GM19043 (cell line): ENCODE measurements around the gene BRMS1.
"Not testable (repeated sequence)": the region's sequence is repeated elsewhere in the genome, so short reads cannot be mapped to it uniquely, and the experiment has no call there.

Source experiments
- ATAC-seq: cut with Tn5 transposase; IDR thresholded peaks from one replicate; pipeline ENCODE4 v1.9.1; 2021; ENCODE audit warnings: low read depth; ENCODE audit not compliant: unreplicated experiment

The BRMS1 gene

DNA sequence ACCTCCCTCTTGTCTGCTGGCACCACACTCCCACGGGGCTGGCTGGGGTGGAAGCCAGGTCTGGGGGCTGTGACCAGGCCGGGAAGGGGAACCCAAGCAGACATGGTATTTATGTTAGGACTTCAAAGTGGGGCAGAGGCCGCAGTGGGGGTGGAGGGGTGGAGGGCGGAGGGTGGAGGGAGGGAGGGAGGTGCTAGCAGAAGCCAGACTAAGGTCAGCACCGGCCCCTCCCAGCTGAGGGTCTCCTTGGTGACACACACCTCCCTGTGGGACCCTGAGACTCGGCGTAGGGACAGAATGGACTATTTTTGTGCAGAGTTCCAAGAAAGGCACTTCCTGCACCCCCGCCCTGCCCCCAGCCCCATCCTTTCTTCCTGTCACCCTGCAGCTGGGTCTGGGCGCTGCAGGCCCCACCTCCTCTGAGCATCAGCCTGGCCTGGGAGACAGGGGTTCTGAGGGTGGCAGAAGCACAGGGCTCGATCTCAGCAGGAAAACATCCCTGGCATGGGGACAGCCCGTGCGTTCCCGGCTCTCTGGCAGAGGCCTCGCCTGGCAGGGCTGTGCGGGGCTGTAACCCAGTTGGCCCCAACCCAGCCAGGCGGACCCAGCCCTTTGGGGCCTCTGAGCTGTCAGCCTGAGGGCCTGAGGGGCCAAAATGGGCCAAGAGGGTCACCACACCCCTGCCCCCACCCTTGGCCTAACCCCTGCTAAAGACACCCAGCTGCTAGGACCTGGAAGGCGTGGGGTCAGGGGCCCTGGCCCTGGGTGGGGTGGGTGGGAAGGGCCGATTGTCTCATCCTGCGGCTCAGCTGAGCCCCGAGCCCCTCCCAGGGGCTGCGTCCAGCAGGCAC is 18.4 kb downstream of the BRMS1 start:
- no peak for ATAC-seq

DNA sequence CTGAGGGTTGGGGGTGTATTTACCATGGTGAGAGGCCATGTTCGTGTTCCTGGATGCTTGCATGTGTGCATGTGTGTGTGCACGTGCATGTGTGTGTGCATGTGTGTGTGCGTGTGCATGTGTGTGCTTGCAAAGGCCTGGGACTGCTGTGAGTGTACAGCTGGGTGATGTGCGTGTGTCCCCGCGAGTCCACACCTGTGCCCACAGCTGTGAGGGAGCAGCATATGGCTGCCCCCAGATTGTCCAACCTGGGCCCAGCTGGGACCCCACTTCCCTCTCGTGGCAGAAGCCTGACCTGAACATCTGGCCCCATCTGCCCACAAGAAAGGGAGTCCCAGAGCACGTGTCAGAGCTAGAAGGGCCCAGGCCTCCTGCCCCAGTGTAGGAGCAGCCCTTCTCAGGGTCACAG is 19.6 kb downstream of the BRMS1 start:
- no peak for ATAC-seq

DNA sequence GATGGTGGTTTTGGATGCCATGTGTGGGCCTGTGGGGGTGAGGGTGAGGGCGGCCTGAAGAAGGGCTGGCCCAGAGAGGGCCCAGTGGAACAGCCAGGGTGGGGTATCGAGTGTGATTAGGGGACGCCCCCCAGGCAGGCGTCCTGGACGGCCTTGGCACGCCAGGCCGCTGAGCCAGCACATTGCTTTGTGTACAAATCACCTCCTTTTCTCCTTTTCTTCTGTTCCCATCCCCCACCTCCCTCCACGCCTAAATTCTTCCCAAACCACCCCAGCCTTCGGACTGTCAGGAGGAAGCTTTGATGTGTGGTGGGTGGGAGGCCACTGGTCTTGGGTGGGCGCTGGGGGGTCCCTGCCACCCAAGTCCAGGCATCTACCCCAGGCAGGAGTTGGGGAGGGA is 20.2 kb downstream of the BRMS1 start:
- no peak for ATAC-seq

DNA sequence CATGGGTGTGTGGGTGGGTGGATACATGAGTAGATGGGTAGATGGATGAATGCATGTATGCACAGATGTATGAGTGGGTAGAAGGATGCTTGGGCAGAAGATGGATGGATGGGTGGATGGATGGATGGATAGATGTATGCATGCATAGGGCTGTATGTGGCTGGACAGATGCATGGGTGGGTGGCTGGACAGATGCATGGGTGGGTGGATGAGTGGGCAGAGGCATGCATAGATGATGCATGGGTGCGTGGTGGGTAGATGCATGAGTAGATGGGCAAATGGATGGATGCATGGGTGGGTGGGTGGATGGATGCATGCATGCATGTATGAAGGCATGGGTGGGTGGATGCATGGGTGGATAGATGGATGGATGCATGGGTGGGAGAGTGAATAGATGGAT is 21.2 kb downstream of the BRMS1 start:
- ATAC-seq: no peak

DNA sequence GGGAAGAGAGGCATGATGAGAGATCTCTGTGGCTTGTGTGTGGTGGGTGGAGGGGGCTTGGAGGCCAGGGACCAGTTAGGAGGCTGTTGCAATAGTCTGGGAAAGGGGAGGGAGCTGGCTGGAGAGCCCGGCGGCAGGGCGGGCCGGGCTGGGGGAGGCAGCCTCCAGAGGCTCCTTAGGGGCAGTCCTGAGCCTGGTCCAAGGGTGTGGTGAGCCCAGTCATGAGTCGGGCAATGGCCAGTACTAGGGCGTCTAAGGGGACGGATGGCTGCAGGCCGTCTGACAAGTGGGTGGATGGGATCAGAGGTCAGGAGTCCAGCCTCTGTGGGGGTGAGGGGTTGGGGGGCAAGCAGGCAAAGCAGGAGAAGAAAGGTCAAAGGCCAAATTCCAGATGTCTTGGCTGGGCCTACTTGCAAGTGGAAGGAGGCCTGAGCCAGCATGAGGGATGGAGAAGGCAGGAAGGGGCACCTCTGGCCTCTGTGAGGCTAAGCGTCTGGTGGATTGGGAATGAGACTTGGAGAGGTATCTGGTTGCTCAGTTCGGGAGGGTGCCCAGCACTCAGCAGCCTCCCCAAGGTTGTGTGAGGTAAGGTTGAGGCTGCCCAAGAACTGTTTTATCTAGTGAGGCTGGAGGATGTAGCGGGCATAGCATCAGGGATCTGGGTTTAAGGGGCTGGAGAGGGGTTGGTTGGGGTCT is 22.0 kb downstream of the BRMS1 start:
- ATAC-seq: no peak

DNA sequence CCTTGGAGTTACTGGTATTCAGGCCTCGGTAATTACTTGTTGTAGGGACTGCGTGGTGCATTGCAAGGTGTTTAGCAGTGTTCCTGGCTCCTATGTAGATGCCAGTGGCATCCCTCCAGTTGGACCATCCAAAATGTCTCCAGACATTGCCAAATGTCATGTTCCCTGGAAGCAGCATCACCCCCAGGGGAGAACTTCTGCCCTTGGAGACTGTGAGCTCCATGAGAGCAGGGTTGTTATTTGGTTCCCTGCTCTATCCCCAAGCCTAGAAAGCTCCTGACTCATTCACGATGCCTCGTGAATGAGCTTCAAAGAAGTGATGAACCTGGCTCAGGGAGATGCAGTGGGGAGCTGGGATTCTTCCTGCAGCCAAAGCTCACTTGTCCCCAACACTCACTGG is 23.3 kb downstream of the BRMS1 start:
- ATAC-seq: no peak

DNA sequence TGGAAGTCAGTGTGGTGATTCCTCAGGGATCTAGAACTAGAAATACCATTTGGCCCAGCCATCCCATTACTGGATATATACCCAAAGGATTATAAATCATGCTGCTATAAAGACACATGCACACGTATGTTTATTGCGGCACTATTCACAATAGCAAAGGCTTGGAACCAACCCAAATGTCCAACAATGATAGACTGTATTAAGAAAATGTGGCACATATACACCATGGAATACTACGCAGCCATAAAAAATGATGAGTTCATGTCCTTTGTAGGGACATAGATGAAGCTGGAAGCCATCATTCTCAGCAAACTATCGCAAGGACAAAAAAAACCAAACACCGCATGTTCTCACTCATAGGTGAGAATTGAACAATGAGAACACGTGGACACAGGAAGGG is 24.2 kb downstream of the BRMS1 start:
- ATAC-seq: not testable (repeated sequence)

DNA sequence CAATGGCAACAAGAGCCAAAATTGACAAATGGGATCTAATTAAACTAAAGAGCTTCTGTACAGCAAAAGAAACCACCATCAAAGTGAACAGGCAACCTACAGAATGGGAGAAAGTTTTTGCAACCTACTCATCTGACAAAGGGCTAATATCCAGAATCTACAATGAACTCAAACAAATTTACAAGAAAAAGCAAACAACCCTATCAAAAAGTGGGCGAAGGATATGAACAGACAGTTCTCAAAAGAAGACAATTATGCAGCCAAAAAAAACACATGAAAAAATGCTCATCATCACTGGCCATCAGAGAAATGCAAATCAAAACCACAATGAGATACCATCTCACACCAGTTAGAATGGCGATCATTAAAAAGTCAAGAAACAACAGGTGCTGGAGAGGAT is 24.6 kb downstream of the BRMS1 start:
- not testable (repeated sequence) for ATAC-seq

DNA sequence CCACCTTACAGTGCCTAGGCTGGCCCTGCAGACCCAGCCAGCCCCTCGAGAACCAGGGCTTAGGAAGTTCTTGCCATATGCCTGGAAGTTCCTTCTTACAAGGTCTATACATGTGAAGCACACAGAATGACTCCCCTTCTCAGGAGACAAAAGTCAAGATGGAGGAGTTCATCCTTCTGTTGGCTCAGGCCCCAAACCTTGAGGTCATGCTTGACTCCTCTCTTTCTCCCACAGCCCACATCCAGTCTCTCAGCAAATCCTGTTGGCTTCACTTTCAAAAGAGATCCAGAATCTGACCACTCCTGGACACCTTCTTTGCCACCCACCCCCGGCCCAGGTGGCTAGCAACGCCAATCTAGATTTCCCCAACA is 26.3 kb downstream of the BRMS1 start:
- ATAC-seq: no peak

DNA sequence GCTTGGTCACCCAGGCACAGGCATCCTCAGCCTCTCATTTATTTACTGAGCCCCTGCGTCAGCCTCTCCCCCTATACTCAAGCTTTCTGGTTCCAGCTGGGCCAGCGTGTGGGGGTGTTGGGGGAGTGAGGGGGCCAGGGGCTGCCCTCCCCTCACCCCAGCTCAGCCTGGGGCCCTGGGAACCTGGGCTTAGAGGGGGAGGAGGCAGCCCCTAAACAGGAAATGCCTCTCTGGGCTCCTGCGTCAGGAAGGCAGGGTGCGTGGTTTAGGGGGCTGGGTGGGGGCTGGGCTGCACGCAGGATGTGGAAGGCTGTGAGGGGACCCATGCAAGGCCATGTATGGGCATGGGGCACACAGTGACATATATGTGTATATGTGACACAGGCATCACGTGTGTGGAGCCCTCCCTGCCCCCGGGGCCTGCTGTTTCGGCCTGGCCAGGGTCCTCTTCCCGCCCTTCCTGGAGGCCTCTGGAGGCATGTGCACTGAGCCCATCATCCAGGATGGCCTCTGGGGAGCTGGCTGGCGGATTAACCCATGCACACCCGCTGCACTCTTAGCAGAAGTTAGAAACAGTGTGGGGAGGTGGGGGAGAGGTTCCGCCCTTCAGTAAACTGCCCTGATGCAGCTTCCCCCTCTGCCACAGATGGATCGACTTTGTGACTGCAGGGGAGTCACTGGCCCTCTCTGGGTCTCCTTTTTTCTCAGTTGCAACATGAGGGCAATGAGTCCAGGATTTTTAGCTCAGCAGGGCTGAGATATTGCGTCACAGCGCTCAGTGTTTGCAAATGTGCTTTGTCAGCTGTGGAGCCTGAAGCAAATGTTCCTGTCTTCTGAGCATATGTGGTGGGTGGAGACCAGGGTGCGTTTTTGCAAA is 26.9 kb downstream of the BRMS1 start:
- no peak for ATAC-seq

DNA sequence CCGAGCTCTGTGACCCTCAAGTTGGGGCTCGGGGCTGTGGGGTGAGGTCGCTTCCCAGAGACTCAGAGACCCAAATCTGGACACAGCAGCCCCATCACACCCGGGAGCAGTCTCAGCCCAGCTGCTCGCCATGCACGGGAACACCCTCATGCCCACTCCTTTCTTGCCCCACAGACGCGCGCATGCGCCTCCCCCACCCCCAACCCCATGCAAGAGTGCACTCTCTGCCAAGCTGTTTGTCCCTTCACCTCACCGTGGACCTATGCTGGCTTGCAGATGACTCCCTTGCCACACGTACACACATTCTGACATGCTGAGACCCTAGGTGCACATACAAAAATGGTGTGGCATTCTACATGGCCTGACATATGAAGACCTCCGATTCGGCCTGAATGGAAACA is 27.6 kb downstream of the BRMS1 start:
- ATAC-seq: no peak

DNA sequence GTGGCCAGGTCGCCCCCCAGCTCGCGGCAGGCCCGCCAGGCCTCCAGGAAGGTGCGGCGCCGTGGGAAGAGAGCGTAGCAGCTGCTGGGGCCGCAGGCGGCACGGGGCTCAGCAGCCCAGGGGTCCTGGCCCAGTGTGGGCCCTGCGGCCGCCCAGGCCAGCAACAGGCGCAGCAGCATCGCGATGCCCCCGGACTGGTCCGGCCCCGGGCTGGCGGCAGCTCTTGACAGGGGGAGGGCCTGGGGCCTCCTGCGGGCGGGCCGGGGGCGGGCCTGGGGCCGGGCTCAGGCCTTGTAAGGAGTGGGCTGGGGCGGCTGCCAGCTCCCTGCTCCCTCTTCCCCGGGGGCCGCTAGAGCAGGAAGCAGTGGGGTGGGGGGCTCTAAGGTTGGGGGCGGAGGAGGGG is 28.1 kb downstream of the BRMS1 start, which contains the start of gene CD248:
Gene CD248 (minus strand): TSS at position 196 of the 403 bp plus-strand sequence. CDS start 17 bp downstream, at position 179.
- ATAC-seq: no peak

DNA sequence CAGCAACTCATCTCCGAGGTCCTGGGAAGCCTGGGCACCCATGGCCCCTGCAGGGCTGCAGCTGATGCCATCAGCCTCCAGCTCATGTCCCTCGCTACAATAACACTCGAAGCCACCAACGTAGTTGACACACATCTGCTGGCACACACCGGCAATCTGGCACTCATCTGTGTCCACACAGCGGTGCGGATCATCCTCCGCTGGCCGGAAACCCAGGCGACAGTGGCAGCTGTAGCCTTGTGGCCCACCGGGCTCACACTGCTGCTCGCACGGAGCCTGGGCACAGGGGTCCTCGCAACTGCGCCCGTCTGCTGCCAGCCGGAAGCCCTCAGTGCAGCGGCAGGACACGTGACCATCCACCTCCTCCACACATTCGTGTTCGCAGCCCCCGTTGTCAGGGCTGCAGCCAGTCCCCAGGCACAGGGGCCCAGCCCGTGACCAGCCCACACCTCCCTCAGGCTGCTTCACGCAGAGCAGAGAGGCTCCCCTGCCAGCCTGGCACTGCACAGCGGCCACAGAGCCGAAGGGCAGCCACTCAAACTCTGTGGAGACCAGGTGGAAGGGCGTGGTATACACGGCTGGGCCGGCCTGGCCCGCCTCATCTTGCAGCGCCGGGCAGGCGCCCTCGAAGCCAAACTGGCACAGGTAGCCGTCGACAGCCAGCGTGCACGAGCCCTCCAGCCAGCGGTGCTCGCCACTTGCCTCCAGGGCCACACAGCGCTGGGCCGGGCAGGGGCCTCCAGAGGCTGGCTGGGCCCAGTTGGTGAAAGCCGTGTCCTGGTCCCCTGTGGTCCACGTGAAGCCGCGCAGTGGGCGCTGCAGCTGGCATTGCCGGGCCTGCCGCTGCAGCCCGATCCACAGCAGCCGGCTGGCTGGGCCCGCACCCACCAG is 28.7 kb downstream of the BRMS1 start:
- ATAC-seq: no peak

DNA sequence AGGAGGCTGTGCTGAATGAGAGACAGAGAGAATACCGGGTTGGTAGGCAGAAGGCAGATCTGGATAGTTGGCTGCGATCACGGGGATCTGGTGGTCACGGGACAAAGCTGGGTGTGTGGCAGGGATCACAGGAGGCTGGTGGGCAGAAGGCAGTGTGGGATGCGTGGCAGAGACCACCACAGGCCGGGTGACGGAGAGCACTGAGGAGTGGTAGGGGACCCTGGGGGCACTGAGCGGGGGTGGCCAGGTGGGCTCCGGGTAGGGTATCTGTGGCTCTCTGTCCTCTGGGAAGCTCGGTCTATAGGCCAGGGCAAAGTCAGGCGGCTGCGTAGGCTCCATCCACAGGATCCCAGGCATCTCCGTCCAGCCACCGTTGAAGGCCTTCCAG is 29.4 kb downstream of the BRMS1 start:
- no peak for ATAC-seq

DNA sequence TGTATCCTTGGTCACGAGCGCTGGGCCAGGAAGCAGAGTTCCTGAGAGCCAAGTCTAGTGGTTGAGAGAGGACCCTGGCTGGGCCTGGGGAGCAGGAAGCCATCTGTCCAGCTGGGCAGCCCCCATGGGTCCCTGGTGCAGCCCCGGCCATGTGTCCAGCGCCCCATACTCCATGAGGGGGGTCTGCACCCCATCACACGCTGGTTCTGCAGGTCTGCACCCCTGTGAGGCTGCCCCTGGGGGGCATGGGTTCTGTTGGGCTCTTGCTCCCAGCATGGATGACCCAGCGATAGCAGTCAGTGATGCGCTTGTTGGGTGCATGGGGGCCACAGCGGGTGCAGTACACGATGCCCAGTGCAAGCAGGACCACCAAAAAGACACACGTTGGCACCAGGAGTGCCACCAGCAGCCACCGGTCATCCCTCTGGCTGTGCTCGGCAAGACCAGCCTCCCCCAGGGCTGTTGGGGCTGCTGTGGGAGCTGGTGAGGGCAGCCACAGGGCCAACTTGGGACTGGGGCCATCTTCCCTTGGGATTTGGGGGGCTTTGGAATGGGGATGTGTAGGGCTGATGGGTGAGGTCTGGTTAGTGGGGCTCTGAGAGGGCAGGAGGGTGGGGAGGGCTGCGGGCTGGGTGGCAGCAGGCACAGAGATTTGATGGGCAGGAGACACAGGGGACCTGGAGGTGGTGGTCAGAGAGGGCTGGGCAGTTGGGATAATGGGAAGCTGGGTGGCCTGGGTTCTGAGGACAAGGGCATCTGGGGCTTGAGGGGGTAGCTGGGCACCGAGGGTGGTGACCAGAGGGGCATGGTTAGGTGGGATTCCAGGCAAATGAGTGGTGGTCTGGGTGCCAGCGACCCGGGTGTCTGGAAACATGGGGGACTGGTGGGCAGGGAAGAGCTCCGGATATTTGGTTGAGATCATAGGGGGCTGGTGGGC is 30.1 kb downstream of the BRMS1 start:
- ATAC-seq: no peak

DNA sequence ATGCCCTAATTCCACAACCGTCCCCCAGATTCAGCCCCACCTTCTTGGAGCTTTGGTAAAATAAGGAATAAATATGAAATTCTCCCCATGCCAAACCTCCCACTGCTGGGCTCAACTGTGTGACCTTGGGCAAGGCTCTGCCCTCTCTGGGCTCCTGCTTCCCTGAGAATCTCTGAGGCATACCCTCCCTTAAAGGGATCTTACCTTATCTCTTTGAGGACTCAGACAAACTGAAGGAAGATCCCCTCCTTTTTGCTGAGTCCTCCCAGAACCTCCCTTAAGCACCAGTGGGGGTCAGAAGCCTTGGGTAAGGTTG is 30.8 kb downstream of the BRMS1 start:
- ATAC-seq: no peak

DNA sequence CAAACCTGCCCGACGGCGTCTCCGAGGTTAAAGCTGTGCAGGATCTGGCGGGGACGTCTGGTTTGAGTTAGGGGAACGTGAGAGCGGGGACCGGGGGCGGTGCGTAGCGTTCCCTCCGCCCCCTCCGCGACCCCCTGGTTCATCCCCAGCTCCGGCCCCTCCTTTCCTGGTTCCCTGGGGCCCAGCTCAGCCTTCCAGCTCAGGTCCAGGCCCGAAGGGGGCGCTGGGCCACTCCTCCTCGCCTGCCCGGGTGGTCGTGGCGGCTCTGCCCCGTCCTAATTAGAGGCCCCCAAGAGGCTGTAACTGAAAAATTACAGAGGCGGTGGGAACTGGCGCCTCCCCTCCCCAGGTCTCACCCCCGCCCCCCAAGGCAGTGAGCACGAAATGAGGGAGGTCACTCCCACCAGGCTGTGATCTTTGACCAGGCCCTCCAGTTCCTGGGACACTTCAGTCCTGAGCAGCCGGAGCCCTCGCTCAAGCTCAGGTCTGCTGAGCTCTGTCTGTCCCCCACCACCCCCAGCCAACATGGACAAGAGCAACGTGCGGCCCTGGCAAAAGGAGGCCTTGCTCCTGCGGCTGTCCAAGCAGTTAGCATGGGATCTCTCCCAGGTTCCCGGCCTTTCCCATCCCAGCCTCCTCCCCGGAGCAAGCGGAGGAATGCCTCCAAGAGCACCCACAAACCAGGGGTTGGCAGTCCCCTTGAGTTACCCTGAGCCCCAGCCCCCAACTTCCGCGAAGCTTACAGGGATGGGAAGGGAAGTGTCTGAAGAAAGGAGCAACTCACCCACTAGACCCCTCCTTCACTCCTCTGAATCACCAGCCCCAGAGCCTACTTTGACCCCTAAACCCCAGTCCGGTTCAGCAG is 31.4 kb downstream of the BRMS1 start:
- ATAC-seq: no peak
